T-helper 2 cell (primary cell): Measurements from ENCODE around the gene SYNGAP1.
A peak's percentile ranks its signal among the peaks of the same experiment; 100 is the strongest.

Experiments
- DNase-seq, 5 experiments: peaks; one replicate each; pipeline versions ENCODE4 v3.0.0 to v3.0.0-alpha.2; 2012 to 2022

SYNGAP1 gene

GRCh38 chr6:33424855-33425667 is 5.2 kb downstream of the SYNGAP1 start:
- DNase-seq = no peak

GRCh38 chr6:33425668-33426577 is 6.1 kb downstream of the SYNGAP1 start:
- DNase-seq = peak; percentile 55 to 88 (median 77)

GRCh38 chr6:33426590-33427511 is 7.0 kb downstream of the SYNGAP1 start:
- peak in 3 of 5 experiments; percentile 39 to 59 (median 58) for DNase-seq

GRCh38 chr6:33427585-33428223 is 7.8 kb downstream of the SYNGAP1 start:
- DNase-seq = peak in 4 of 5 experiments; percentile 45 to 65 (median 56)

- DNase-seq = peak in 1 of 5 experiments; percentile 59
Observed at GRCh38 chr6:33428224-33428965, 8.5 kb downstream of the SYNGAP1 start.

GRCh38 chr6:33428966-33429749 is 9.3 kb downstream of the SYNGAP1 start:
- DNase-seq = no peak

GRCh38 chr6:33429750-33430052 is 9.8 kb downstream of the SYNGAP1 start:
- peak in 1 of 5 experiments; percentile 75 for DNase-seq

GRCh38 chr6:33430334-33430733 is 10.5 kb downstream of the SYNGAP1 start:
- peak in 1 of 5 experiments; percentile 77 for DNase-seq

- DNase-seq = peak; percentile 49 to 89 (median 76)
Observed at GRCh38 chr6:33430991-33431879, 11.4 kb downstream of the SYNGAP1 start.

GRCh38 chr6:33431880-33432541 is 12.1 kb downstream of the SYNGAP1 start:
- no peak for DNase-seq

GRCh38 chr6:33432546-33432945 is 12.7 kb downstream of the SYNGAP1 start:
- no peak for DNase-seq

GRCh38 chr6:33433001-33433543 is 13.2 kb downstream of the SYNGAP1 start:
- DNase-seq = no peak

- no peak for DNase-seq
Observed at GRCh38 chr6:33433544-33434191, 13.8 kb downstream of the SYNGAP1 start.

GRCh38 chr6:33434961-33435360 is 15.1 kb downstream of the SYNGAP1 start:
- no peak for DNase-seq

- DNase-seq = no peak
Observed at GRCh38 chr6:33437666-33438065, 17.8 kb downstream of the SYNGAP1 start.

- no peak for DNase-seq
Observed at GRCh38 chr6:33438978-33439594, 19.2 kb downstream of the SYNGAP1 start.

GRCh38 chr6:33439956-33440648 is 20.2 kb downstream of the SYNGAP1 start:
- DNase-seq = no peak
